Astrocyte (in vitro differentiated cells and primary cell): ENCODE data around the gene CHKA.

Experiments
- CTCF ChIP-seq: IDR thresholded peaks from 2 replicates; pipeline ENCODE4 v1.5.1; 2011; ENCODE audit warnings: low read depth, mild to moderate bottlenecking, inconsistent platforms, low read length, moderate library complexity; ENCODE audit not compliant: insufficient read depth
- EZH2 ChIP-seq: IDR thresholded peaks from 2 replicates; pipeline ENCODE4 v1.6.1; 2012; ENCODE audit warnings: mild to moderate bottlenecking, low read length, inconsistent platforms; ENCODE audit not compliant: insufficient read depth

- TF ChIP-seq CTCF: no peak
- no peak for TF ChIP-seq EZH2
Observed at GRCh38 chr11:68038718-68039525, 82.3 kb downstream of the CHKA start, which contains the start of gene TCIRG1.
